Measurements from ENCODE around the gene HAPLN1. TPM values are rescaled to one million over a fixed set of nuclear protein-coding genes. Genes with fewer than 3 reads are reported as not detected.

HAPLN1 gene
- total and polyA plus RNA-seq, 11 donors, result 0.07 to 2.2 (median 1.0) TPM; not detected in 2

GRCh38 chr5:83745816-83746215, 25.2 kb upstream of the HAPLN1 start:
- DNase-seq, result no peak

GRCh38 chr5:83744821-83745220, 24.2 kb upstream of the HAPLN1 start:
- Histone ChIP-seq H3K27me3 (no peaks in the 10 kb centered on the region), H3K4me1 (no peaks in the 10 kb centered on the region), H3K27ac (no peak overlapping the region), H3K4me3 (no peak overlapping the region), H3K36me3 (no peaks in the 10 kb centered on the region), H3K9me3 (peaks cover 0 to 7% (median 2%) of the 10 kb centered on the region in 12 donors)
- ATAC-seq, result no peak
- intact Hi-C loops (cut with DNase I), result no loop called here
- TF ChIP-seq POLR2A (IDR thresholded peaks at IDR 0.05), result no peak
- TF ChIP-seq CTCF (IDR thresholded peaks at IDR 0.05), result no peak
- no peak for DNase-seq
- 32 to 50% (median 40%) methylated on average over 1 of the region's 1 CpG for WGBS, 4 donors

More at GRCh38 chr5:83745816-83746215, 25.2 kb upstream of the HAPLN1 start:
- Histone ChIP-seq H3K4me3 (no peak overlapping the region), H3K4me1 (no peaks in the 10 kb centered on the region), H3K27ac (no peak overlapping the region), H3K27me3 (no peaks in the 10 kb centered on the region), H3K9me3 (peaks cover 0 to 16% (median 5%) of the 10 kb centered on the region in 12 donors), H3K36me3 (no peaks in the 10 kb centered on the region)
- 90 to 96% (median 94%) methylated on average over 2 of the region's 2 CpGs for WGBS, 4 donors
- ATAC-seq, result no peak
- intact Hi-C loops (cut with DNase I), result no loop called here
- TF ChIP-seq POLR2A (IDR thresholded peaks at IDR 0.05) (no peak), CTCF (IDR thresholded peaks at IDR 0.05) (no peak)

- intact Hi-C loops (cut with DNase I), result no loop called here
- TF ChIP-seq POLR2A (IDR thresholded peaks at IDR 0.05) (no peak), CTCF (IDR thresholded peaks at IDR 0.05) (no peak)
- no peak overlapping the region for H3K4me3 ChIP-seq
- no peak for ATAC-seq
- no peaks in the 10 kb centered on the region for H3K9me3 ChIP-seq
- H3K27me3 ChIP-seq, result no peaks in the 10 kb centered on the region
- no peaks in the 10 kb centered on the region for H3K4me1 ChIP-seq
- no peak for DNase-seq
- 92 to 96% (median 93%) methylated on average over 4 of the region's 4 CpGs for WGBS, 4 donors
- H3K27ac ChIP-seq, result no peak overlapping the region
- H3K36me3 ChIP-seq, result no peaks in the 10 kb centered on the region
Measured at GRCh38 chr5:83742089-83742488, 21.4 kb upstream of the HAPLN1 start.

GRCh38 chr5:83741571-83741970, 20.9 kb upstream of the HAPLN1 start:
- TF ChIP-seq CTCF (IDR thresholded peaks at IDR 0.05) (no peak), POLR2A (IDR thresholded peaks at IDR 0.05) (no peak)
- Histone ChIP-seq H3K27ac (no peak overlapping the region), H3K4me3 (no peak overlapping the region), H3K4me1 (no peaks in the 10 kb centered on the region), H3K36me3 (no peaks in the 10 kb centered on the region), H3K9me3 (no peaks in the 10 kb centered on the region), H3K27me3 (no peaks in the 10 kb centered on the region)
- WGBS, 4 donors, result 84 to 89% (median 88%) methylated on average over 3 of the region's 3 CpGs
- DNase-seq (no peak), ATAC-seq (no peak)
- intact Hi-C loops (cut with DNase I), result no loop called here
